HUES6 (cell line): ENCODE results near the gene BIK.
"Not testable (repeated sequence)": the region's sequence is repeated elsewhere in the genome, so short reads cannot be mapped to it uniquely, and the experiment has no call there.

Experiments used
- H3K27ac ChIP-seq: 2 replicates; pipeline ENCODE4 v1.7.0; 2013; ENCODE audit warnings: low read depth, mild to moderate bottlenecking, low read length, inconsistent platforms
- H3K27me3 ChIP-seq: 2 replicates; pipeline ENCODE4 v1.6.1; 2013; ENCODE audit warnings: low read length; ENCODE audit not compliant: control insufficient read depth, insufficient read depth
- H3K36me3 ChIP-seq: 2 replicates; pipeline ENCODE4 v1.6.1; 2013; ENCODE audit warnings: low read length; ENCODE audit not compliant: control insufficient read depth, insufficient read depth
- H3K4me1 ChIP-seq: 2 replicates; pipeline ENCODE4 v1.6.1; 2013; ENCODE audit warnings: low read length; ENCODE audit not compliant: control insufficient read depth, insufficient read depth
- H3K4me3 ChIP-seq: 2 replicates; pipeline ENCODE4 v1.5.1; 2013; ENCODE audit warnings: low read depth, low read length
- H3K9ac ChIP-seq: one replicate; pipeline ENCODE4 v1.6.1; 2013; ENCODE audit warnings: mild to moderate bottlenecking, low read length
- H3K9me3 ChIP-seq: 2 replicates; pipeline ENCODE4 v1.6.1; 2013; ENCODE audit warnings: low read depth, low read length; ENCODE audit not compliant: control insufficient read depth, insufficient read depth

The BIK gene

GRCh38 chr22:43136801-43137200 is 26.3 kb downstream of the BIK start:
- Histone ChIP-seq H3K27me3 (no peaks in the 10 kb centered on the region), H3K4me1 (no peaks in the 10 kb centered on the region), H3K4me3 (no peak overlapping the region), H3K9ac (no peak overlapping the region), H3K9me3 (no peaks in the 10 kb centered on the region), H3K36me3 (peaks cover 76% of the 10 kb centered on the region), H3K27ac (no peak overlapping the region)

GRCh38 chr22:43142880-43143562 is 32.5 kb downstream of the BIK start, which contains the start of gene MCAT:
TSS of gene MCAT (minus strand) at chr22:43143398. CDS start at chr22:43143348, 50 bp downstream.
- Histone ChIP-seq H3K27me3 (no peaks in the 10 kb centered on the region; the same call in 1 of the 2 replicates), H3K27ac (peak within 1 kb of the TSS; percentile 19; the same call in 1 of the 2 replicates), H3K4me3 (peak within 1 kb of the TSS; percentile 100), H3K9me3 (no peaks in the 10 kb centered on the region), H3K9ac (peak within 1 kb of the TSS; percentile 77), H3K36me3 (peaks cover 32% of the 10 kb centered on the region), H3K4me1 (no peaks in the 10 kb centered on the region)

- no peak overlapping the region for H3K27ac ChIP-seq
- no peak overlapping the region for H3K4me3 ChIP-seq
- H3K4me1 ChIP-seq = no peaks in the 10 kb centered on the region
- H3K27me3 ChIP-seq = no peaks in the 10 kb centered on the region; the same call in 1 of the 2 replicates
- no peaks in the 10 kb centered on the region for H3K9me3 ChIP-seq
- no peak overlapping the region for H3K9ac ChIP-seq
- H3K36me3 ChIP-seq = peaks cover 12% of the 10 kb centered on the region
Measured at GRCh38 chr22:43144949-43145348, 34.4 kb downstream of the BIK start.

GRCh38 chr22:43145371-43145770 is 34.8 kb downstream of the BIK start:
- H3K27ac ChIP-seq, H3K4me3 ChIP-seq, H3K36me3 ChIP-seq, H3K9me3 ChIP-seq, H3K27me3 ChIP-seq, H3K9ac ChIP-seq, H3K4me1 ChIP-seq: not testable (repeated sequence)

DNA sequence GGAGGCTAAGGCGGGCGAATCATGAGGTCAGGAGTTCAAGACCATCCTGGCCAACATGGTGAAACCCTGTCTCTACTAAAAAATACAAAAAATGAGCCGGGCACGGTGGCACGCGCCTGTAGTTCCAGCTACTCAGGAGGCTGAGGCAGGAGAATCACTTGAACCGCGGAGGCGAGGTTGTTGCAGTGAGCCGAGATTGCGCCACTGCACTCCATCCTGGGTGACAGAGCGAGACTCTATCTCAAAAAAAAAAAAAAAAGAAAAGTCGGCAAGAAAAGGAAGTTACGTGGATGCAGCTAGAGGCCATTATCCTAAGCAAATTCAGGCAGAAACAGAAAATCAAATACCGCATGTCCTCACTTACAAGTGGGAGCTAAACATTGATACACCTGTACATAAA is 35.8 kb downstream of the BIK start:
- not testable (repeated sequence) for H3K4me3 ChIP-seq, H3K27ac ChIP-seq, H3K9me3 ChIP-seq, H3K36me3 ChIP-seq, H3K27me3 ChIP-seq, H3K4me1 ChIP-seq, H3K9ac ChIP-seq

DNA sequence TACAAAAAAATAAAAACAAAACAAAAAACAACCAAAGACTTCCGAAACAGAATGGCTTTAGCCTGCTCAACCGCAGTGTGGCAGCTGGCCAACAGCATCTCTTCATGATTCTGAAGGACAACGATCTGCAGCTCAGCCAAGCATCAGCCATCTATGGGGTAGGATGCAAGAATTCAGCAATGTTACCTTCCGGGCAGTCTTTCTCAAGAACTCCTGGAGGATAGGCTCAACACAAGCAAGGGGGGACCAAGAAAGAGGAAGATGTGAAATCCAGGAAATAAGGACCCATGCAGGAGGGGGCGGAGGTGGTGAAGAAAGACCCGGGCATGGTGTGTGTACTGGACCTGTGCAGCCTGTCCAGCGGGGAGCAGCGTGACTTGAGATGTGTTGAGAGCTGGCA is 37.3 kb downstream of the BIK start:
- Histone ChIP-seq H3K4me3 (no peak overlapping the region), H3K27me3 (peaks cover 22% of the 10 kb centered on the region), H3K9me3 (no peaks in the 10 kb centered on the region), H3K27ac (no peak overlapping the region), H3K4me1 (peaks cover 11% of the 10 kb centered on the region), H3K36me3 (no peaks in the 10 kb centered on the region), H3K9ac (no peak overlapping the region)

GRCh38 chr22:43148581-43148980 is 38.0 kb downstream of the BIK start:
- no peak overlapping the region for H3K4me3 ChIP-seq
- peaks cover 11% of the 10 kb centered on the region for H3K4me1 ChIP-seq
- peak overlapping the region; percentile 11 for H3K9ac ChIP-seq
- no peaks in the 10 kb centered on the region for H3K9me3 ChIP-seq
- no peak overlapping the region for H3K27ac ChIP-seq
- H3K27me3 ChIP-seq = peaks cover 22% of the 10 kb centered on the region
- no peaks in the 10 kb centered on the region for H3K36me3 ChIP-seq

- no peak overlapping the region for H3K27ac ChIP-seq
- peak overlapping the region; percentile 53 for H3K4me3 ChIP-seq
Measured at GRCh38 chr22:43150731-43151206, 40.2 kb downstream of the BIK start.

GRCh38 chr22:43151251-43152002 is 40.9 kb downstream of the BIK start, which contains the start of gene TSPO:
TSS of gene TSPO (plus strand) at chr22:43151559. CDS start at chr22:43159239, 7,680 bp downstream.
- Histone ChIP-seq H3K4me1 (peaks cover 11% of the 10 kb centered on the region), H3K36me3 (no peaks in the 10 kb centered on the region), H3K9ac (peak within 1 kb of the TSS; percentile 36), H3K27ac (no peak within 1 kb of the TSS), H3K9me3 (no peaks in the 10 kb centered on the region), H3K4me3 (peak within 1 kb of the TSS; percentile 53), H3K27me3 (peaks cover 22% of the 10 kb centered on the region)

More at GRCh38 chr22:43150731-43151206, 40.2 kb downstream of the BIK start:
- no peaks in the 10 kb centered on the region for H3K36me3 ChIP-seq
- H3K9ac ChIP-seq = no peak overlapping the region
- H3K27me3 ChIP-seq = peaks cover 22% of the 10 kb centered on the region
- H3K9me3 ChIP-seq = no peaks in the 10 kb centered on the region
- peaks cover 11% of the 10 kb centered on the region for H3K4me1 ChIP-seq

DNA sequence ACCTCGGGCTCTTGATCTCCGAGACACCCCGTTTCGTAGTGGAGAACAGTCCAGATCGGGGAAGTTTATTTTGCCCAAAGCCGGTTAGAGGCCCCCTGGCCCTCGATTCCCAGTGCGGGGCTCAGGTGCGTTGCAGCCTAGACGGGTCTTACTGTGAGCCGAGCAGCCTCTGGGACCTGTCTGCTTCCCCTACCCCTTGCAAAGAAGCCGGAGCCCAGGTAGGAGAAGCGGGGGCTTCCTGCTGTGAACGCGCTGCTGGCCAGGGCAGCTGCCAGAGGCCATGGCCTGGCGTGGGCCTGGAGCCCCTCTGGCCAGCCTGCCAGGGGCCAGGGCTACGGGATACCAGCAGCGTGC is 41.4 kb downstream of the BIK start:
- peak overlapping the region; percentile 36 for H3K9ac ChIP-seq

More for the DNA sequence above, 41.4 kb downstream of the BIK start:
- H3K9me3 ChIP-seq = no peaks in the 10 kb centered on the region
- H3K27me3 ChIP-seq = peaks cover 22% of the 10 kb centered on the region
- no peaks in the 10 kb centered on the region for H3K36me3 ChIP-seq
- peaks cover 11% of the 10 kb centered on the region for H3K4me1 ChIP-seq
- H3K4me3 ChIP-seq = peak overlapping the region; percentile 53
- no peak overlapping the region for H3K27ac ChIP-seq
